Astrocyte of the spinal cord (primary cell): ENCODE results near the gene JPT2.

Experiments
- DNase-seq: peaks from one replicate; pipeline ENCODE4 v3.0.0; 2011; ENCODE audit warnings: low read depth, low spot score
- H3K4me3 ChIP-seq: 2 replicates; pipeline ENCODE4 v1.5.1; 2011; ENCODE audit warnings: low read depth, mild to moderate bottlenecking, low read length, moderate library complexity
- in situ Hi-C: cut with HindIII; loops from 2 replicates; pipeline ENCODE4 v1.10.0; 2017; ENCODE audit warnings: low sequenced_read_pairs
- TF ChIP-seq, protein P1 (sequence below): IDR thresholded peaks from 2 replicates; pipeline ENCODE4 v1.5.1; 2012; ENCODE audit warnings: low read depth, mild to moderate bottlenecking, low read length, inconsistent platforms

Gene JPT2, protein sequence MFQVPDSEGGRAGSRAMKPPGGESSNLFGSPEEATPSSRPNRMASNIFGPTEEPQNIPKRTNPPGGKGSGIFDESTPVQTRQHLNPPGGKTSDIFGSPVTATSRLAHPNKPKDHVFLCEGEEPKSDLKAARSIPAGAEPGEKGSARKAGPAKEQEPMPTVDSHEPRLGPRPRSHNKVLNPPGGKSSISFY

DNA sequence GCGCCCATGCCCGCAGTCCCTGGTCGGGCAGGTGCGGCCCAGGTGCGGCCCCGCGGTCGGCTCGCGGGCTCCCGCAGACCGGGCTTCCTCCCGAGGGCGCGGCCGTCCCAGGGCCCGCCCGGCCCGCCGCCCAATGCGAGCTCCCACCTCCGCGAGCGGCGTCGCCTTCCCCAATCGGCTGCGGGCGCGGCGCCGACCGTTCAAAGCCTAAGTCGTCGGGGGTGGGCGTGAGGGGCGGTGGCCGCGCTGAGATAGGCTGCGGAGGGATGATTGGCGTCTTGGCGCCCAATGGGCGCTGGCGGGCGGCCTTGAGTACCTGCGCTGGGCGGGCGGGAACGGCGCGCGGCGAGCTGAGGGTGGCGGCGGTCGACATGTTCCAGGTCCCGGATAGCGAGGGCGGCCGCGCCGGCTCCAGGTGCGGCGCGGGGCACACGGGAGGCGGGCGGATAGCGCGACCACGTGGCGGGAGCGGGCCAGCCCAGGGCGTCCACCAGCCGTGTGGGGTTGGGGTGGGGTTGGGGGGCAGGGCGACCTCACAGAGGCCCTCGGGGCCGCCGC lies at the start of gene JPT2:
Gene JPT2, plus strand, starts transcription at position 338 of the 558 bp plus-strand sequence. Its CDS starts 34 bp downstream, at position 372.
- peak; percentile 98 for DNase-seq
- TF ChIP-seq, protein P1, sequence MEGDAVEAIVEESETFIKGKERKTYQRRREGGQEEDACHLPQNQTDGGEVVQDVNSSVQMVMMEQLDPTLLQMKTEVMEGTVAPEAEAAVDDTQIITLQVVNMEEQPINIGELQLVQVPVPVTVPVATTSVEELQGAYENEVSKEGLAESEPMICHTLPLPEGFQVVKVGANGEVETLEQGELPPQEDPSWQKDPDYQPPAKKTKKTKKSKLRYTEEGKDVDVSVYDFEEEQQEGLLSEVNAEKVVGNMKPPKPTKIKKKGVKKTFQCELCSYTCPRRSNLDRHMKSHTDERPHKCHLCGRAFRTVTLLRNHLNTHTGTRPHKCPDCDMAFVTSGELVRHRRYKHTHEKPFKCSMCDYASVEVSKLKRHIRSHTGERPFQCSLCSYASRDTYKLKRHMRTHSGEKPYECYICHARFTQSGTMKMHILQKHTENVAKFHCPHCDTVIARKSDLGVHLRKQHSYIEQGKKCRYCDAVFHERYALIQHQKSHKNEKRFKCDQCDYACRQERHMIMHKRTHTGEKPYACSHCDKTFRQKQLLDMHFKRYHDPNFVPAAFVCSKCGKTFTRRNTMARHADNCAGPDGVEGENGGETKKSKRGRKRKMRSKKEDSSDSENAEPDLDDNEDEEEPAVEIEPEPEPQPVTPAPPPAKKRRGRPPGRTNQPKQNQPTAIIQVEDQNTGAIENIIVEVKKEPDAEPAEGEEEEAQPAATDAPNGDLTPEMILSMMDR = no peak

DNA sequence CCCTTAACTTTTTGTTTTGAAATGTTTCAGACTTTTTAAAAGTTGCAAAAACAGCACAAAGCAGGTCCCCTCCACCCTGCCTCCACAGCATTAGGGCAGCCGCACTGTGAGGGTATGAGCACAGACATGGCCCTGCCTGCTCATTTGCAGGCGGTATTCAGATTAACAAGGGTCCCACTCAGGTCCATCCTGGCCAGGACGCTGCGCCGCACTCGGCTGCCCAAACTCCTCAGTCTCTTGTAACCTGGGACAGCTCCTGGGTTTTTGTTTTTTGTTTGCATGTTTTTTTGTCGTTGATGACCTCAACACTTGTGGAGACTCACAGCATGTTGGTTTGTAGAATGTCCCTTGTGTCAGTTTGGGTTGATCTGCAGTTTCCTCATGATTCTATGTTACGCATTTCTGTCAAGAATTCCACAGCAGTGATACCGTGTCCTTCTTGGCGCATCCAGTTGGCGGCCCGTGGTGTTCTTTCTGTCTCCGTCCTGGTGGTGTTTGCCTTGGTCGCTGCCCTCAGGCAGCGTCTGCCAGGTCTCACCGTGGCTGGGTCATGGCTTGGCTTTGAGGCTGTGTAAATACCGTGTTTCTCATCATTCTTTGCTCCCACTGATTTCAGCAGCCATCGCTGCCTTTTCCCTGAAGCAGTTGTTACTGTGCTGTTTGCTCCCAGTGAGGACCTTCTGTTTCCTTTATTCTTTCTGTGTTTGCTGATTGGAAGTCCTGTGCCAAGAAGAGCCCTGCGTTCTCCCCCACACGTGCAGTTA lies 47.4 kb upstream of the JPT2 start:
- TF ChIP-seq, protein P1 = no peak
- in situ Hi-C loops = no loop called here
- H3K4me3 ChIP-seq = no peak overlapping the region
- no peak for DNase-seq

More for the DNA sequence above, at the start of gene JPT2:
- in situ Hi-C loops = no loop called here
- peak within 1 kb of the TSS; percentile 63 for H3K4me3 ChIP-seq

DNA sequence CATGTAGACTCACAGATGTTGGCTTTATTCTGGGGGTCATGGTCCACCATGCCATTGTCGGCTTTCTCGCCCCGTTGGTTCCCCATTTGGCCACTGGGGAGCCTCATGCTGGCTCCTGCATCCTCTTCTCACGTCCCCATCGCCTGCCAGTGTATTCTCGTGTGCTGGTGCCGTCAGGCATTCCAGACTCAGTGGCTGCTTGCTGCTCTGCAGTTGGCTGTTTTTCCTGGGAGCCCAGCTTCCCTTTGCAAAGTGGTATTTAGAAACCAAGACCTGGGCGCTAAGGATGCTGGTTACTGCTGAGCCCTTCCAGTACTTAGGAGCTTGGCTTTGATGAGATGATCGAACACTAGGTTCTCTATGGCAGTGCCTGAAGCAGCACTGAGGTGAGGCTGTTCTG lies 46.8 kb upstream of the JPT2 start:
- no peak overlapping the region for H3K4me3 ChIP-seq
- in situ Hi-C loops = no loop called here
- TF ChIP-seq, protein P1 = no peak
- DNase-seq = no peak

DNA sequence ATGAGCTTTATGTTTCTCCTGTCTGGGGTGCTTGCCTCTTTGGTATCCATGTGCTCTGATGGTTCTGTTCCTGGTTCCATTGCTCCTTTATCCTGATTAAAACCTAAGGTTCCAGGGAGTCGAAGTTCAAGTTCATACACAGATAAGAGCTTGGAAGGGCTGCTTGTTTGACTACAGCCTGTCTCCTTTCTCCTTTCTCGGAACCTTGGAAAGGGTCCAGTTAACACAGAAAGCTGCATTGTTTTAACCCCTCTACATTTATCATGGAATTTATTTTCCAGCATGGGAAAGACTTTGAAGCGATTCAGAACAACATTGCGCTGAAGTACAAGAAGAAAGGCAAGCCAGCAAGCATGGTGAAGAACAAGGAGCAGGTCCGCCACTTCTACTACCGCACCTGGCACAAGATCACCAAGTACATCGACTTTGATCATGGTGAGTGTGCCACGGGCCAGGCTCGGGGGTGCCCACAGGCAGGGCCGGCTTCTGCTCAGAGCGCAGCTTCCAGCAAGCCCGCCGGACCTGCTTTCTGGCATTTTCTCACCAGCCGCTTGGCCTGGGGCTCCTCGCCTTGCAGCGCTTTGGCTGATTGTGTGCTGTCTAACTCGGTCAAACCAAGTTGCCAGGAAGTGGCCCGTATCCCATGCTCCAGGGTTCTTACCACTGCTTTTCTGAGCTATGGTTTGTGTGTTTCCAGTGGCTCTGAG lies 46.0 kb upstream of the JPT2 start:
- no peak for DNase-seq
- TF ChIP-seq, protein P1 = no peak
- in situ Hi-C loops = no loop called here
- H3K4me3 ChIP-seq = no peak overlapping the region

DNA sequence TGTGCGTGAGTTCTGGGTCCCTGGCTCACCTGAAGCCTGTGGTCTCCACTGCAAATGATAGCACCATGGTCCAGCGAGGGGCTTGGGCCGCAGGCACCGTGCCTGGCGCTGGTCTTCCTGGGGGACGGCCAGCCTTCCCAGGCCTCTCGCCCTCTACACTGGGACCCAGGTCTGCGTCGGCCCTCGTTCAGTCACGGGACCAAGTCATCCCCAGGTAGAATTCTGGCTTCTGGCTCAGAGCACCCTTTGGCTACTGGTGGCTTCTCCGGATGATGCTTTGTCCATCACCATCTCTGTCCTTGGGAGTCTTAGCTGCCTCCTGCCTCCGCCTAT lies 45.5 kb upstream of the JPT2 start:
- TF ChIP-seq, protein P1 = no peak
- DNase-seq = no peak
- H3K4me3 ChIP-seq = no peak overlapping the region
- in situ Hi-C loops = no loop called here

DNA sequence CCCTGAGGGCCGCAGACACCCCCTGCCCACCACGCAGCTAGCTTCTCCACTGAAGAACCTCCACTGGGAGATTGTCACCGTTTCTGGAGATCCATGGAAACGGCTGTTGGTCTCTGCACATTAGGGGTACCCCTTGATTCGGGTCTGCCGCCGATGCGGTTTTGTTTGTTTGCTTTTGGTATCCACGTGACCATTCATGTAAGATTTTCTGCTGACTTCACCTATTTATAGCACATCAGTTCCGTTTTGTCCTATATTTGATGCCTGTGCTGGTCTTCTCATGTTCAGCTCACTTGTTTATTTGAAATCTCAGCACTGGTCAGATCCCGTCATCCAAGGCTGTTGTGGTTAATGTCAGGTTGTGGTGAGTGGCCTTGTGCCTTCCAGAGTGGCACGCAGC lies 44.8 kb upstream of the JPT2 start:
- H3K4me3 ChIP-seq = no peak overlapping the region
- no peak for DNase-seq
- TF ChIP-seq, protein P1 = no peak
- in situ Hi-C loops = no loop called here
